ENCODE results near the gene NRIP1.

Gene NRIP1

DNA sequence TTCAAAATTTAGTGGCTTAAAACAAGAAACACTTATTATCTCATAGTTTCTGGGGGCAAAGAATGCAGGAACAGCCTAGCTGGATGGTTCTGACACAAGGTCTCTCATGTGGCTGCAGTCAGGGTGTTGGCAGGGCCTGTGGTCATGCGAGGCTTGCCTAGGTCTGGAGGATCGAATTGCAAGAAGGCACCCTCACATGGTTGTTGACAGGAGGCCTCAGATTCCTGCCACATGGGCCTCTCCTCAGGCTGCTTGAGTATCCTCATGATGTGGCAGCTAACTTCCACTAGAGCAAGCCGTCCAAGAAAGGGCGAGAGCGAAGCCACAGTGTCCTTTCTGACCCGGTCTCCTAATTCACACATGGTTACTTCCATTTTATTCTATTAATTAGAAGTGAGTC, 6.2 kb upstream of the NRIP1 start:
- no peak for DNase-seq (ENCODE audit: low read depth)
- TF ChIP-seq CTCF (IDR thresholded peaks at IDR 0.05; ENCODE audit: insufficient read depth, low read depth, low read length, missing control alignments): no peak
- no peak overlapping the region for H3K4me3 ChIP-seq (ENCODE audit: low read length)

DNA sequence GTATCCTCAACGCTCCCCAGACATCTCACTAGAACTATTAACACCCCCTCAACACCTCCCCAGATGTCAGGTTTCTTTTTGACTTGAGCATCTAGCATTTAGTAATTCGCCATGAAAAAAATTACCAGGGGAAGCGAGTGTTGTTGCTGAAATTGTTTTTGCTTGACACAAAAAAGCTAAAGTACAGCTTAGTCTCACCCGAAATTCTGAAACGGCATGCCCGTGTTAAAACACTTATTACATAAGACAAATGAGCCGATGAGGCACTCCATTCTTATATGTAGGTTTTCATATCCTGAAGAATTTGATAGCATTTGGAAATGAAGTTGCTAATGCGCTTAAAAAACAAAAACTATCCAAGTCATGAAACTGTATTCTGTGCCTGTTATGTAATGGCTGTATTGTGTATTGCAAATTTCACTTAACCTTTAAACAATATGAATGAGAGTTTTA, 1.3 kb upstream of the NRIP1 start:
- no peak for TF ChIP-seq CTCF (IDR thresholded peaks at IDR 0.05; ENCODE audit: insufficient read depth, low read depth, low read length, missing control alignments)
- H3K4me3 ChIP-seq (ENCODE audit: low read length): peak overlapping the region; percentile 64
- DNase-seq (ENCODE audit: low read depth): peak; percentile 39

DNA sequence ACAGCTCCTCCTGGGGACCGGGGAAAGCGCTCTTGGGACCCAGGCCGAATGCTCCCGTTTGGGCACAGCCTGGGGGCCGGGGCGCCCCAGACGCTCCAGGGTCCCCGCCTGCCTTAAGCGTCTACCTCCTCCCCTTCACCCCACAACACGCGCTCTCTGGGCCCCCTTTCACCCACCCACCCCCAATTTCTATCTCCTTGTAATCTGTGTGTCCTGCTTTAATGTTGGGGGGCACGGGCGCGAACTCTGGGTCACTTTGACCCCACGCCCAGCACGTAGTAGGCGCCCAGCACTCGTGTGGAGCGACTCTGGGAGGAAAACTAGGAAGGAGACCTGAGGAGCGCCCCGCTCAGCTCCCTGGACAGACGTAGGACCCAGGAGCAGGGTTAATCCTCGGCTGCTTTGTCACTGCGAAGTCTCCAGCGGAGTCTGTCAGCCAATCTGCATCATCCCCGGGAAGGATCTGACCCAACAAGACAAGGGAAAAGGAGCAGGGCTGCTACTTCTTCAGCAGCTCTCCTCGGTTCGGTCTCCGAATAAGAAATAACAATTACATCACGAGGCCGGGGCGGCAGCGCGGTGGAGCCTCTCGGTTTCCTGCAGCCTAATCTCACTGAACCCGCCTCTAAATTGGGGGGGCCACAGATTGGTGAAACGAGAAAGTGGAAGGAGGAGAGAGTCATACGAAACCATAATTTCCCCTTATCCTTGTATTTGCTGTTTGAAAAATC, 757 bp upstream of the NRIP1 start:
- peak overlapping the region; percentile 64 for H3K4me3 ChIP-seq (ENCODE audit: low read length)
- DNase-seq (ENCODE audit: low read depth): peak; percentile 73
- no peak for TF ChIP-seq CTCF (IDR thresholded peaks at IDR 0.05; ENCODE audit: insufficient read depth, low read depth, low read length, missing control alignments)

DNA sequence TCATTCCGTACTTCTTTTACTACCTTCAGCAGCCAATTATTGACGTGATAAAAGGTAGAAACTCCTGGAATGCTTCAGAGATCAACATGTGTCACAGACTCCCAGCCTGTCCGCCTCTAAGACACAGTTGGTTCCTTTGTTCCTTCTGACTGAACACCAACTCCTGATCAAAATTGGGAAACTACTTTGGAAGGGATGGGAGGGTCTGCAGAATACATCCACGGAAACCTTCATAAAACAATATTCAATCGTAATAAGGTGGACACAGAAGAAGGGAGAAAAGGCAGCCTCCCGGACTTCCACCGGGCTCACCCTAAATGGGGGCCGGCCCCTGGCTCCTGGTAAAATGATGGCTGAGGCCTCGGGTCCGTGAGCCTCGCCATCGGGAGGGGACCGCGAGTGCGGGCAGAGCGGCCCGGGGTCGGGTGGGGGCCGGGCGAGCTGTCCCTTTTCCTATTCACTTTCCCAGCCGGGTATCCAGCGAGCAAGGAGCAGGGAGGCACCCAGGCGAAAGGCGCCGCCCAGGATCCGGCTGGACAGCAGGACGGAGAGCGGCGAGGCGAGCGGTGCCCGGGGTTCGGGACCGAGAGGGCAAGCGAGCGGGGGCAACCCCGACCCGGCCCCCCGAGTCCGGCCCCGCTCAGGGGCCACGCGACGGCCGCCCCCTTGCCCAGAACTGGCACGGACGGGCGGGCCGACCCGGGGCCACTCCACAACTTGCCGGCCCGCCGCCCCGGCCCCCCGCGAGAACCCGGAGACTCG, 805 bp downstream of the NRIP1 start:
- peak; percentile 37 for DNase-seq (ENCODE audit: low read depth)
- peak overlapping the region; percentile 81 for H3K4me3 ChIP-seq (ENCODE audit: low read length)

GRCh38 chr21:15063081-15063813, 1.6 kb downstream of the NRIP1 start:
- peak overlapping the region; percentile 81 for H3K4me3 ChIP-seq (ENCODE audit: low read length)
- peak; percentile 74 for DNase-seq (ENCODE audit: low read depth)

More for the DNA sequence above, 805 bp downstream of the NRIP1 start:
- no peak for TF ChIP-seq CTCF (IDR thresholded peaks at IDR 0.05; ENCODE audit: insufficient read depth, low read depth, low read length, missing control alignments)

DNA sequence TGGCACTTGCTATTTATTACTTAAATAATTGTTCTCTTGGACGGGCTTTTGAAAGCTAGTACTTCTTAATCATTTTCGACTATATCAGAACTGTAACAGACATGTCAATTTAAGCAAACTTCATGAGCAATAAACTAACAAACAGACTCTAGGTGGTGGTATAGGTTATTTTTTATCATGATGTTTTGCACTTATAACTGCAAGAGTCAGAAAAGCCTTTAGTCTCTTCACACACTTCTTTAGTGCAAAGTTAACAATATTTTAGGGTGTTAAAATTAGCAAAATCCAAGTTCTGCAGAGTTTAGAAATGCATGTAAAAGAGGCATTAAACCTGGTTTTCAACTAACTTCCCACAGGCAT, 2.2 kb downstream of the NRIP1 start:
- TF ChIP-seq CTCF (IDR thresholded peaks at IDR 0.05; ENCODE audit: insufficient read depth, low read depth, low read length, missing control alignments): peak; percentile 9
- H3K4me3 ChIP-seq (ENCODE audit: low read length): peak overlapping the region; percentile 81
- peak; percentile 32 for DNase-seq (ENCODE audit: low read depth)

More at GRCh38 chr21:15063081-15063813, 1.6 kb downstream of the NRIP1 start:
- TF ChIP-seq CTCF (IDR thresholded peaks at IDR 0.05; ENCODE audit: insufficient read depth, low read depth, low read length, missing control alignments): no peak
